COLO829 (cell line): Measurements from ENCODE around the gene ITGB7.

Source experiments
- DNase-seq: peaks from one replicate; pipeline ENCODE4 v3.0.0; 2012; ENCODE audit warnings: low spot score

Gene ITGB7

GRCh38 chr12:53145383-53146260 is 61.4 kb downstream of the ITGB7 start:
- DNase-seq = no peak

DNA sequence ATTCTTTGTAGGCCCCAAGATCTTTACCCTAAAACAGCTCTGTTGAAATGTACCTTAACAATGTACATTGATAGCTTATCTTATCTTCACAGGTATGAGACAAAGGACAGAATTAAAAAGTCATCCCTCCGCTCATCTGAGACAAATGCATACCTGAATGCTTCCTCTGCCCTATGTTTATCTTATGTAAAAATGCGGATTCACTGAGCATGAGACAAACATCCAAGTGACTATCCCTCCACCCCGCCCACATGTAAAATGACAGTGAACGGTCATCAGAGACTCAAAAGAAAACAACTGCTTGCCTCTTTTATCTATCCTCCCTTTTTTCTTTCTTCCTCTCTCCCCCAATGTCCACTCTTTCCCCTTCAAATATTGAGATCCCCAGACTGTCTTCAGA is 63.7 kb downstream of the ITGB7 start:
- DNase-seq = no peak
